ENCODE data around the gene TAB2.

- TF ChIP-seq EZH2phosphoT487 (IDR thresholded peaks at IDR 0.05; ENCODE audit: borderline replicate concordance, low read length) (no peak), CTCF (IDR thresholded peaks at IDR 0.05; ENCODE audit: low read depth, low read length, poor library complexity, severe bottlenecking) (no peak)
These were observed 5.7 kb upstream of the TAB2 start for GRCh38 chr6:149311766-149312165.

All from DOHH2 (cell line).